Measurements from ENCODE around the gene FADS1. TPM values are rescaled to one million over a fixed set of nuclear protein-coding genes. Genes with fewer than 3 reads are reported as not detected.

Gene FADS1
- total RNA-seq = 10 to 100 TPM in 2 of 3 donors, 1 to 10 TPM in 1; 9.3 to 17.2 (median 10.2) TPM
- total RNA-seq (2013) = 7.1 TPM

GRCh38 chr11:61816736-61817455 is at the start of gene FADS1:
Gene FADS1, minus strand, starts transcription at chr11:61817003. Its CDS starts 74 bp downstream, at chr11:61816929.
- peak; percentile 58 to 62 (median 60) for ATAC-seq
- Mint-ChIP-seq H3K36me3 (peaks cover 4% of the 10 kb centered on the region), H3K27ac (peak within 1 kb of the TSS; percentile 84 to 92), H3K4me1 (peaks cover 17 to 37% of the 10 kb centered on the region in 2 donors), H3K27me3 (ENCODE audit: low read depth in 2 of 2) (no peaks in the 10 kb centered on the region), H3K9me3 (no peaks in the 10 kb centered on the region), H3K4me3 (peak within 1 kb of the TSS; percentile 91)
- Histone ChIP-seq H3K36me3 (ENCODE audit: control insufficient read depth, insufficient read depth, low read length) (no peaks in the 10 kb centered on the region), H3K4me1 (ENCODE audit: control insufficient read depth, insufficient read depth, low read length) (peaks cover 28% of the 10 kb centered on the region), H3K4me3 (ENCODE audit: low read length) (peak within 1 kb of the TSS; percentile 82), H3K9me3 (ENCODE audit: control insufficient read depth, insufficient read depth, low read length) (no peaks in the 10 kb centered on the region), H3K27ac (ENCODE audit: low read length) (peak within 1 kb of the TSS; percentile 60), H3K27me3 (ENCODE audit: control insufficient read depth, insufficient read depth, low read length) (no peaks in the 10 kb centered on the region)
- under 1% methylated on average over 72 of the region's 73 CpGs for WGBS (ENCODE audit: insufficient coverage)
- DNase-seq = peak; percentile 56 to 85
- intact Hi-C loops (cut with micrococcal nuclease) = no loop called here
- peak; percentile 54 for TF ChIP-seq CTCF (IDR thresholded peaks at IDR 0.05)

DNA sequence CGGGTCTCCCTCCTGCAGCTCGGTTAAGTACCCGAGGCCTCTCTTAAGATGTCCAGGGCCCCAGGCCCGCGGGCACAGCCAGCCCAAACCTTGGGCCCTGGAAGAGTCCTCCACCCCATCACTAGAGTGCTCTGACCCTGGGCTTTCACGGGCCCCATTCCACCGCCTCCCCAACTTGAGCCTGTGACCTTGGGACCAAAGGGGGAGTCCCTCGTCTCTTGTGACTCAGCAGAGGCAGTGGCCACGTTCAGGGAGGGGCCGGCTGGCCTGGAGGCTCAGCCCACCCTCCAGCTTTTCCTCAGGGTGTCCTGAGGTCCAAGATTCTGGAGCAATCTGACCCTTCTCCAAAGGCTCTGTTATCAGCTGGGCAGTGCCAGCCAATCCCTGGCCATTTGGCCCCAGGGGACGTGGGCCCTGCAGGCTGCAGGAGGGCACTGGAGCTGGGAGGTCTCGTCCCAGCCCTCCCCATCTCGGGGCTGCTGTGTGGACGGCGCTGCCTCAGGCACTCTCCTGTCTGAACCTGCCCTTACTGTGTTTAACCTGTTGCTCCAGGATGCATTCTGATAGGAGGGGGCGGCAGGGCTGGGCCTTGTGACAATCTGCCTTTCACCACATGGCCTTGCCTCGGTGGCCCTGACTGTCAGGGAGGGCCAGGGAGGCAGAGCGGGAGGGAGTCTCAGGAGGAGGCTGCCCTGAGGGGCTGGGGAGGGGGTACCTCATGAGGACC is 49.6 kb upstream of the FADS1 start:
- H3K36me3 Mint-ChIP-seq = no peaks in the 10 kb centered on the region
- WGBS (ENCODE audit: insufficient coverage) = 89% methylated on average over 18 of the region's 18 CpGs

DNA sequence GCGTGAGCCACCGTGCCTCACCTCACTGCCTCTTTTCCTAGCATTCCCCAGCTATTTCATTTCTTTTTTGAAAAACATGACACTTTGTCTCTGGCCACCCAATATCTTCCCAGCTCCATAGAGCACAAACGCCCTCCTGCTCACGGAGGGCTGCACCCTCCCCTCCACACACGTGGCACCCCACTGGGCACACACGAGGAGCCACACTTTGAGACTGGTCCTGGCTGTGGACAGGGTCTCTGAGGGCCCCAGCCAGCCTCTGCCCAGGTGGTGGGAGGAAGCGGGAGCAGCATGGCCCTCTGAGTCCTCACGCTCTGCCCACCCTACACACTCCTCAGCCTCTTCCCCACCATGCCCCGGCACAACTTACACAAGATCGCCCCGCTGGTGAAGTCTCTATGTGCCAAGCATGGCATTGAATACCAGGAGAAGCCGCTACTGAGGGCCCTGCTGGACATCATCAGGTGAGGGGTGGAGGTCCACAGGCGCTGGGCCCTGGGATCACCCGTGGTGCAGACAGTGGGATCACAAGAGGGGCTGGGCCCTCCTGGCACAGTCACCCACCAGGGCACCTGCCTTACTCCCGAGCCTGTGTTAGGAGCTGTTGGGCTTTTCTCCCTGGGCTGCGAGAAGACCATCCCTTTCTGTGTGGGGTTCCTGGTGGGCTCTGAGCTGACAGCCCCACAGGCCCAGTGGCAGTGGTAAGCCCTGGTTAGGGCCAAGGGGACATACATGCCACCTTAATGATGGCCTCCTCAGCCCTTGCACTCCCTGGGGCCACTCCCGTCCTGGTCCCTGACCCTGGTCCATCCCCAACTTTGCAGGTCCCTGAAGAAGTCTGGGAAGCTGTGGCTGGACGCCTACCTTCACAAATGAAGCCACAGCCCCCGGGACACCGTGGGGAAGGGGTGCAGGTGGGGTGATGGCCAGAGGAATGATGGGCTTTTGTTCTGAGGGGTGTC is 48.3 kb upstream of the FADS1 start:
- H3K36me3 ChIP-seq (ENCODE audit: control insufficient read depth, insufficient read depth, low read length) = no peaks in the 10 kb centered on the region
- intact Hi-C loops (cut with micrococcal nuclease) = no loop called here
- H3K4me1 ChIP-seq (ENCODE audit: control insufficient read depth, insufficient read depth, low read length) = no peaks in the 10 kb centered on the region
- no peak for TF ChIP-seq CTCF (IDR thresholded peaks at IDR 0.05)
- Mint-ChIP-seq H3K36me3 (no peaks in the 10 kb centered on the region), H3K9me3 (no peaks in the 10 kb centered on the region), H3K27ac (peak overlapping the region in 1 of 2 donors; percentile 42), H3K4me3 (no peak overlapping the region), H3K4me1 (no peaks in the 10 kb centered on the region), H3K27me3 (ENCODE audit: low read depth in 2 of 2) (no peaks in the 10 kb centered on the region)
- WGBS (ENCODE audit: insufficient coverage) = 92% methylated on average over 20 of the region's 20 CpGs
- no peak overlapping the region for H3K4me3 ChIP-seq (ENCODE audit: low read length)
- no peaks in the 10 kb centered on the region for H3K27me3 ChIP-seq (ENCODE audit: control insufficient read depth, insufficient read depth, low read length)
- DNase-seq (no peak), ATAC-seq (no peak)
- no peaks in the 10 kb centered on the region for H3K9me3 ChIP-seq (ENCODE audit: control insufficient read depth, insufficient read depth, low read length)
- H3K27ac ChIP-seq (ENCODE audit: low read length) = no peak overlapping the region

More for the DNA sequence above, 49.6 kb upstream of the FADS1 start:
- ATAC-seq (no peak), DNase-seq (no peak)
- no peak for TF ChIP-seq CTCF (IDR thresholded peaks at IDR 0.05)
- H3K9me3 Mint-ChIP-seq = no peaks in the 10 kb centered on the region
- Histone ChIP-seq H3K27me3 (ENCODE audit: control insufficient read depth, insufficient read depth, low read length) (no peaks in the 10 kb centered on the region), H3K27ac (ENCODE audit: low read length) (no peak overlapping the region), H3K9me3 (ENCODE audit: control insufficient read depth, insufficient read depth, low read length) (no peaks in the 10 kb centered on the region), H3K4me1 (ENCODE audit: control insufficient read depth, insufficient read depth, low read length) (peaks cover 6% of the 10 kb centered on the region), H3K36me3 (ENCODE audit: control insufficient read depth, insufficient read depth, low read length) (no peaks in the 10 kb centered on the region), H3K4me3 (ENCODE audit: low read length) (no peak overlapping the region)
- H3K27ac Mint-ChIP-seq = no peak overlapping the region
- H3K4me3 Mint-ChIP-seq = no peak overlapping the region
- intact Hi-C loops (cut with micrococcal nuclease) = no loop called here
- no peaks in the 10 kb centered on the region for H3K27me3 Mint-ChIP-seq (ENCODE audit: low read depth in 2 of 2)
- H3K4me1 Mint-ChIP-seq = peaks cover 5 to 8% of the 10 kb centered on the region in 2 donors

All from natural killer cell (primary cell).